Endothelial cell of umbilical vein (primary cell): ENCODE data around the gene BUD13. TPM values are rescaled to one million over a fixed set of nuclear protein-coding genes. Genes with fewer than 3 reads are reported as not detected.

ENCODE experiments used
- BruUV-seq: library from RNA; stranded (reverse); fragments of 400-500 nt; replicated peaks from 2 replicates; lab custom pipeline; 2021; lab: Mats Ljungman, UMichigan
- CTCF ChIA-PET: fragments of 300-600, 350-600 bp; sonication (Branson Sonifier 250); formaldehyde crosslinking; loops from one replicate; lab custom pipeline; 2021; ENCODE audit warnings: antibody characterized with exemption, inconsistent platforms; lab: Charles Lee
- POLR2A ChIA-PET: fragments of 300-600, 350-600 bp; sonication (Branson Sonifier 250); formaldehyde crosslinking; loops from one replicate; lab custom pipeline; 2021; ENCODE audit warnings: antibody characterized with exemption, inconsistent platforms; lab: Charles Lee
- DNase-seq: peaks from one replicate; pipeline ENCODE4 v3.0.0-alpha.2; 2011; ENCODE audit warnings: low read depth, low spot score
- FAIRE-seq: peaks from 2 replicates; lab custom pipeline; 2011; peaks lifted over from hg19 to GRCh38; lab: Jason Lieb, UNC
- H2AFZ ChIP-seq: 2 replicates; pipeline ENCODE4 v1.6.0; 2012; ENCODE audit warnings: low read depth, low read length, control low read depth, inconsistent platforms
- H3K27ac ChIP-seq: 2 replicates; pipeline ENCODE4 v1.5.1; 2011; ENCODE audit warnings: low read depth, mild to moderate bottlenecking, control low read depth, low read length, moderate library complexity; ENCODE audit not compliant: insufficient read depth
- H3K27me3 ChIP-seq, 2 experiments: 2 replicates each; pipeline versions ENCODE4 v1.6.0 to v1.6.1; 2011; ENCODE audit warnings: low read length in 2 of 2, mixed read lengths in 1 of 2; ENCODE audit not compliant: control insufficient read depth in 2 of 2, insufficient read depth in 2 of 2
- H3K36me3 ChIP-seq, 2 experiments: 2 replicates in 1 of 2; 3 replicates in 1 of 2; pipeline ENCODE4 v1.5.1; 2011; ENCODE audit warnings: low read length in 2 of 2, mild to moderate bottlenecking in 1 of 2, moderate library complexity in 1 of 2; ENCODE audit not compliant: control insufficient read depth in 2 of 2, insufficient read depth in 2 of 2; ENCODE audit errors: extremely low read depth in 1 of 2
- H3K4me1 ChIP-seq: 3 replicates; pipeline ENCODE4 v1.5.1; 2011; ENCODE audit warnings: mild to moderate bottlenecking, low read length; ENCODE audit not compliant: control insufficient read depth, insufficient read depth; ENCODE audit errors: extremely low read depth
- H3K4me2 ChIP-seq: 2 replicates; pipeline ENCODE4 v1.6.1; 2011; ENCODE audit warnings: low read length, control low read depth, mixed read lengths; ENCODE audit not compliant: insufficient read depth
- H3K4me3 ChIP-seq, 3 experiments: fragments of 200-600 bp in 1 of 3; sonication (generic), shearing (Covaris generic) in 1 of 3; replicated peaks in 1 of 3; 2 replicates each; pipeline ENCODE4 v1.5.1; 2011 to 2016; ENCODE audit warnings: control low read depth in 3 of 3, low read length in 3 of 3, mild to moderate bottlenecking in 2 of 3, inconsistent platforms in 1 of 3, low read depth in 1 of 3, moderate library complexity in 1 of 3; ENCODE audit not compliant: insufficient read depth in 1 of 3
- H3K79me2 ChIP-seq: 2 replicates; pipeline ENCODE4 v1.6.0; 2012; ENCODE audit warnings: low read length, inconsistent platforms; ENCODE audit not compliant: control insufficient read depth, insufficient read depth
- H3K9ac ChIP-seq: replicated peaks from 2 replicates; pipeline ENCODE3; 2011; ENCODE audit warnings: low read length, control low read depth; ENCODE audit not compliant: insufficient read depth; ENCODE audit errors: extremely low read depth
- H3K9me1 ChIP-seq: replicated peaks from 3 replicates; pipeline ENCODE4 v1.6.0; 2011; ENCODE audit warnings: mild to moderate bottlenecking, low read length; ENCODE audit not compliant: control insufficient read depth, insufficient read depth; ENCODE audit errors: extremely low read depth
- H3K9me3 ChIP-seq: replicated peaks from 2 replicates; pipeline ENCODE4 v1.5.1; 2012; ENCODE audit warnings: low read length, inconsistent platforms; ENCODE audit not compliant: control insufficient read depth, insufficient read depth
- H4K20me1 ChIP-seq: replicated peaks from 2 replicates; pipeline ENCODE3; 2011; ENCODE audit warnings: mild to moderate bottlenecking, low read length; ENCODE audit not compliant: control insufficient read depth, insufficient read depth; ENCODE audit errors: extremely low read depth
- EZH2 ChIP-seq: IDR thresholded peaks from 2 replicates; pipeline ENCODE4 v1.6.1; 2012; ENCODE audit warnings: borderline replicate concordance, low read depth, mild to moderate bottlenecking, moderate library complexity, low read length, inconsistent platforms; ENCODE audit not compliant: severe bottlenecking
- JUN ChIP-seq: IDR thresholded peaks from 2 replicates; pipeline ENCODE4 v1.6.1; 2011; ENCODE audit warnings: borderline replicate concordance, low read depth; ENCODE audit not compliant: insufficient read length, insufficient read depth
- MAX ChIP-seq: IDR thresholded peaks from 2 replicates; pipeline ENCODE4 v1.6.1; 2011; ENCODE audit not compliant: insufficient read depth, insufficient read length
- MYC ChIP-seq: IDR thresholded peaks from one replicate; pipeline ENCODE4 v1.6.1; 2011; ENCODE audit warnings: mild to moderate bottlenecking, low read depth, low read length
- POLR2A ChIP-seq: IDR thresholded peaks from 2 replicates; pipeline ENCODE4 v1.6.1; 2012; ENCODE audit warnings: low read depth, mild to moderate bottlenecking, control low read depth, low read length
- POLR2AphosphoS5 ChIP-seq: IDR thresholded peaks from 2 replicates; pipeline ENCODE4 v1.6.1; 2012; ENCODE audit warnings: low read depth, mild to moderate bottlenecking, control low read depth, low read length, moderate library complexity; ENCODE audit not compliant: insufficient read depth
- dilution Hi-C: fragments of 300-500 bp; cut with MboI; formaldehyde crosslinking; loops from one replicate; pipeline ENCODE4 v1.15.0; 2019; ENCODE audit warnings: low sequenced_read_pairs; ENCODE audit not compliant: extremely low pct_ligation_motif_present
- intact Hi-C: fragments of 100-400 bp; cut with micrococcal nuclease; formaldehyde crosslinking; loops from one replicate; pipeline ENCODE4 v1.10.0; 2022
- polyA plus RNA-seq, 4 experiments: library from polyadenylated mRNA; depleted of rRNA in 3 of 4; stranded (reverse) in 3 of 4; unstranded in 1 of 4; fragments of >200 nt; gene quantifications; 2 replicates each; pipeline versions ENCODE4 v1.2.1 to v1.2.3, GENCODE V29; 2011 to 2012; ENCODE audit warnings: missing spikeins in 1 of 4
- total RNA-seq: library from RNA; stranded (reverse); gene quantifications from 2 replicates; pipeline ENCODE4 v1.2.3, GENCODE V29; 2021
- TF ChIP-seq, protein P1 (sequence below), 2 donors: IDR thresholded peaks; 1 replicate in 1 of 2; 2 replicates in 1 of 2; pipeline ENCODE4 v1.5.1; 2011; ENCODE audit warnings: low read length in 2 of 2, mild to moderate bottlenecking in 2 of 2, moderate library complexity in 2 of 2, control low read depth in 1 of 2, inconsistent platforms in 1 of 2, low read depth in 1 of 2; ENCODE audit not compliant: insufficient read depth in 1 of 2; ENCODE audit errors: extremely low read depth in 1 of 2

The BUD13 gene
- total and polyA plus RNA-seq, 2 donors (not counting 3 experiments of a cell fraction or from before 2014, with no cell fraction given): 18.8 to 21.8 TPM

DNA sequence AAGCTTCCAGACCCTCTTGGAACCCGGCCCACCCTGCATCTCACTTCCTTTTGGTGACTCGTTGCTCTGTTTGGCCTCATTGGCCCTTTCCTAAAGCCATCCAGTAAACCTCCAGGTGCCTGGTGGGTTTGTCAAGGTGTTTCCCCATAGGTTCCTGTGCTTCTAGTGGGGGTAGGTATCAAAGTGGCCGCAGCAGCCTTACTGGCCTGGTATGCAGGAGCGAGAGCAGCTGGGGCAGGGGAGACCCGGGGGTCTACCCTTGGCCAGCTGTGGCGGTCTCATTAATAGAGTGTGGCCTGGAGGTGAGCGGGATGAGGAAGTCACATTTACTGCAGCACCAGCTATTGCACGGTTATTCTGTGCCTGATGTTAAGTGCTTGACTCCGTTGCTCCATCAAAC is 46.3 kb upstream of the BUD13 start:
- dilution Hi-C loops (no loop called here), intact Hi-C loops (loop anchor here (5.0 kb wide), 1 partner anchor 668 kb away; no protein-coding TSS in a partner anchor)
- DNase-seq (no peak), FAIRE-seq (no peak)
- H3K36me3 ChIP-seq: no peaks in the 10 kb centered on the region
- TF ChIP-seq EZH2 (no peak), POLR2AphosphoS5 (no peak), JUN (no peak), MYC (no peak), POLR2A (no peak), MAX (no peak)
- TF ChIP-seq, protein P1, sequence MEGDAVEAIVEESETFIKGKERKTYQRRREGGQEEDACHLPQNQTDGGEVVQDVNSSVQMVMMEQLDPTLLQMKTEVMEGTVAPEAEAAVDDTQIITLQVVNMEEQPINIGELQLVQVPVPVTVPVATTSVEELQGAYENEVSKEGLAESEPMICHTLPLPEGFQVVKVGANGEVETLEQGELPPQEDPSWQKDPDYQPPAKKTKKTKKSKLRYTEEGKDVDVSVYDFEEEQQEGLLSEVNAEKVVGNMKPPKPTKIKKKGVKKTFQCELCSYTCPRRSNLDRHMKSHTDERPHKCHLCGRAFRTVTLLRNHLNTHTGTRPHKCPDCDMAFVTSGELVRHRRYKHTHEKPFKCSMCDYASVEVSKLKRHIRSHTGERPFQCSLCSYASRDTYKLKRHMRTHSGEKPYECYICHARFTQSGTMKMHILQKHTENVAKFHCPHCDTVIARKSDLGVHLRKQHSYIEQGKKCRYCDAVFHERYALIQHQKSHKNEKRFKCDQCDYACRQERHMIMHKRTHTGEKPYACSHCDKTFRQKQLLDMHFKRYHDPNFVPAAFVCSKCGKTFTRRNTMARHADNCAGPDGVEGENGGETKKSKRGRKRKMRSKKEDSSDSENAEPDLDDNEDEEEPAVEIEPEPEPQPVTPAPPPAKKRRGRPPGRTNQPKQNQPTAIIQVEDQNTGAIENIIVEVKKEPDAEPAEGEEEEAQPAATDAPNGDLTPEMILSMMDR (IDR thresholded peaks at IDR 0.05; ENCODE audit: extremely low read depth in 1 of 2, insufficient read depth in 1 of 2, low read depth in 1 of 2, low read length in 2 of 2): no peak
- no peaks in the 10 kb centered on the region for H3K27me3 ChIP-seq
- H3K4me1 ChIP-seq: no peaks in the 10 kb centered on the region
- ChIA-PET CTCF (no interaction called here), POLR2A (no interaction called here)
- H3K27ac ChIP-seq: no peak overlapping the region
- H3K79me2 ChIP-seq: no peaks in the 10 kb centered on the region
- H3K9me1 ChIP-seq: no peaks in the 10 kb centered on the region
- H4K20me1 ChIP-seq: no peaks in the 10 kb centered on the region
- no peak overlapping the region for H3K4me3 ChIP-seq
- no peak overlapping the region for H2AFZ ChIP-seq
- H3K9ac ChIP-seq: no peak overlapping the region
- H3K9me3 ChIP-seq: no peaks in the 10 kb centered on the region
- H3K4me2 ChIP-seq: no peak overlapping the region
- BruUV-seq: no TSS peak
